ENCODE results near the gene GLRX.

GLRX gene

GRCh38 chr5:95846554-95847260, 24.2 kb upstream of the GLRX start:
- H2AFZ ChIP-seq (ENCODE audit: low read depth, low read length): no peak overlapping the region
- H3K9ac ChIP-seq (ENCODE audit: low read length): peak overlapping the region; percentile 10
- H3K14ac ChIP-seq (ENCODE audit: low read length in 2 of 2): no peak overlapping the region
- H2BK12ac ChIP-seq (ENCODE audit: low read length in 2 of 2): peak overlapping the region in 1 of 2 experiments; percentile 24
- no peak overlapping the region for H3K27ac ChIP-seq (ENCODE audit: low read length, poor library complexity, severe bottlenecking)
- peak; percentile 77 for DNase-seq
- peak overlapping the region in 1 of 2 experiments; percentile 4 for H3K18ac ChIP-seq (ENCODE audit: low read depth in 1 of 2, low read length in 2 of 2)
- H2AK5ac ChIP-seq (ENCODE audit: low read length, severe bottlenecking): no peak overlapping the region
- H3K4me2 ChIP-seq (ENCODE audit: low read length, poor library complexity, severe bottlenecking): no peak overlapping the region
- H3K4me1 ChIP-seq (ENCODE audit: control insufficient read depth, insufficient read depth, low read depth, low read length): peaks cover 9% of the 10 kb centered on the region
- H2BK15ac ChIP-seq (ENCODE audit: low read depth, poor library complexity, severe bottlenecking): no peak overlapping the region
- H3K4me3 ChIP-seq (ENCODE audit: insufficient read depth in 1 of 2, low read depth in 1 of 2, low read length in 2 of 2): no peak overlapping the region
- H2BK120ac ChIP-seq (ENCODE audit: low read depth, low read length): no peak overlapping the region
- peak overlapping the region; percentile 23 for H4K91ac ChIP-seq (ENCODE audit: low read length)
- H3K36me3 ChIP-seq (ENCODE audit: control insufficient read depth in 1 of 2, insufficient read depth in 2 of 2, low read depth in 1 of 2, low read length in 2 of 2): no peaks in the 10 kb centered on the region
- H3K27me3 ChIP-seq (ENCODE audit: control insufficient read depth in 1 of 2, insufficient read depth in 1 of 2, low read length in 2 of 2): no peaks in the 10 kb centered on the region
- no peaks in the 10 kb centered on the region for H3K9me3 ChIP-seq (ENCODE audit: control insufficient read depth, low read length)
- WGBS: 76% methylated on average over 7 of the region's 7 CpGs
- H3K4ac ChIP-seq (ENCODE audit: low read depth in 1 of 2, low read length in 2 of 2): peak overlapping the region in 1 of 2 experiments; percentile 66
- H3K23ac ChIP-seq (ENCODE audit: low read length in 2 of 2): no peak overlapping the region
- H4K8ac ChIP-seq (ENCODE audit: low read length): no peak overlapping the region
- H2BK5ac ChIP-seq (ENCODE audit: low read depth, low read length, poor library complexity, severe bottlenecking): no peak overlapping the region
- no peaks in the 10 kb centered on the region for H3K79me1 ChIP-seq (replicated peaks; ENCODE audit: low read length, poor library complexity, severe bottlenecking)

DNA sequence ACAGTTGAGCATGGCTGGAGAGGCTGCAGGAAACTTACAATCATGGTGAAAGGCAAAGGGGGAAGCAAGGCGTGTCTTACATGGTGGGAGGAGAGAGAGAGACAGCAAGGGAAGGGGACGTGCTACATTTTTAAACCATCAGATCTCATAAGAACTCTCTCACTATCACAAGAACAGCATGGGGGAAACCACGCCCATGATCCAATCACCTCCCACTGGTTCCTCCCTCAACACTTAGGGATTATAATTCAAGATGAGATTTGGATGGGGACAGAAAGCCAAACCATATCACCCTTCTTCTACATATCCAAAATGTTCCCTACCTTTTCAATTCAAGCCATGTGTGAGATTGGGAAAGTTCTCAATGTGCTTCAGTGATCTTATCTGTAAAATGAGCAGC, 22.9 kb upstream of the GLRX start:
- no peak overlapping the region for H3K14ac ChIP-seq (ENCODE audit: low read length in 2 of 2)
- H3K27me3 ChIP-seq (ENCODE audit: control insufficient read depth in 1 of 2, insufficient read depth in 1 of 2, low read length in 2 of 2): no peaks in the 10 kb centered on the region
- H2BK12ac ChIP-seq (ENCODE audit: low read length in 2 of 2): no peak overlapping the region
- no peak overlapping the region for H2BK120ac ChIP-seq (ENCODE audit: low read depth, low read length)
- no peak overlapping the region for H3K9ac ChIP-seq (ENCODE audit: low read length)
- H3K18ac ChIP-seq (ENCODE audit: low read depth in 1 of 2, low read length in 2 of 2): no peak overlapping the region
- H2AFZ ChIP-seq (ENCODE audit: low read depth, low read length): no peak overlapping the region
- no peak overlapping the region for H2BK5ac ChIP-seq (ENCODE audit: low read depth, low read length, poor library complexity, severe bottlenecking)
- no peaks in the 10 kb centered on the region for H3K79me1 ChIP-seq (replicated peaks; ENCODE audit: low read length, poor library complexity, severe bottlenecking)
- H2AK5ac ChIP-seq (ENCODE audit: low read length, severe bottlenecking): no peak overlapping the region
- DNase-seq: no peak
- no peak overlapping the region for H4K91ac ChIP-seq (ENCODE audit: low read length)
- no peak overlapping the region for H3K27ac ChIP-seq (ENCODE audit: low read length, poor library complexity, severe bottlenecking)
- 100% methylated on average over 1 of the region's 3 CpGs for WGBS
- no peak overlapping the region for H3K4ac ChIP-seq (ENCODE audit: low read depth in 1 of 2, low read length in 2 of 2)
- H3K4me3 ChIP-seq (ENCODE audit: insufficient read depth in 1 of 2, low read depth in 1 of 2, low read length in 2 of 2): no peak overlapping the region
- H2BK15ac ChIP-seq (ENCODE audit: low read depth, poor library complexity, severe bottlenecking): no peak overlapping the region
- H3K4me1 ChIP-seq (ENCODE audit: control insufficient read depth, insufficient read depth, low read depth, low read length): peaks cover 7% of the 10 kb centered on the region
- no peaks in the 10 kb centered on the region for H3K9me3 ChIP-seq (ENCODE audit: control insufficient read depth, low read length)
- H3K4me2 ChIP-seq (ENCODE audit: low read length, poor library complexity, severe bottlenecking): no peak overlapping the region
- no peak overlapping the region for H3K23ac ChIP-seq (ENCODE audit: low read length in 2 of 2)
- H3K36me3 ChIP-seq (ENCODE audit: control insufficient read depth in 1 of 2, insufficient read depth in 2 of 2, low read depth in 1 of 2, low read length in 2 of 2): no peaks in the 10 kb centered on the region
- no peak overlapping the region for H4K8ac ChIP-seq (ENCODE audit: low read length)

- Histone ChIP-seq H2BK15ac (ENCODE audit: low read depth, poor library complexity, severe bottlenecking) (no peak overlapping the region), H3K18ac (ENCODE audit: low read depth in 1 of 2, low read length in 2 of 2) (peak overlapping the region in 1 of 2 experiments; percentile 18), H2AFZ (ENCODE audit: low read depth, low read length) (no peak overlapping the region), H3K79me1 (replicated peaks; ENCODE audit: low read length, poor library complexity, severe bottlenecking) (no peaks in the 10 kb centered on the region), H3K4me2 (ENCODE audit: low read length, poor library complexity, severe bottlenecking) (no peak overlapping the region), H2BK120ac (ENCODE audit: low read depth, low read length) (no peak overlapping the region), H4K91ac (ENCODE audit: low read length) (no peak overlapping the region), H4K8ac (ENCODE audit: low read length) (no peak overlapping the region), H3K4me3 (ENCODE audit: insufficient read depth in 1 of 2, low read depth in 1 of 2, low read length in 2 of 2) (no peak overlapping the region), H3K4me1 (ENCODE audit: control insufficient read depth, insufficient read depth, low read depth, low read length) (peaks cover 7% of the 10 kb centered on the region), H2AK5ac (ENCODE audit: low read length, severe bottlenecking) (no peak overlapping the region), H3K36me3 (ENCODE audit: control insufficient read depth in 1 of 2, insufficient read depth in 2 of 2, low read depth in 1 of 2, low read length in 2 of 2) (no peaks in the 10 kb centered on the region), H3K27me3 (ENCODE audit: control insufficient read depth in 1 of 2, insufficient read depth in 1 of 2, low read length in 2 of 2) (no peaks in the 10 kb centered on the region), H3K14ac (ENCODE audit: low read length in 2 of 2) (no peak overlapping the region), H2BK5ac (ENCODE audit: low read depth, low read length, poor library complexity, severe bottlenecking) (no peak overlapping the region), H3K9ac (ENCODE audit: low read length) (peak overlapping the region; percentile 60), H3K9me3 (ENCODE audit: control insufficient read depth, low read length) (no peaks in the 10 kb centered on the region), H2BK12ac (ENCODE audit: low read length in 2 of 2) (no peak overlapping the region), H3K4ac (ENCODE audit: low read depth in 1 of 2, low read length in 2 of 2) (no peak overlapping the region), H3K27ac (ENCODE audit: low read length, poor library complexity, severe bottlenecking) (no peak overlapping the region), H3K23ac (ENCODE audit: low read length in 2 of 2) (no peak overlapping the region)
- peak; percentile 81 for DNase-seq
- WGBS: 87% methylated on average over 3 of the region's 3 CpGs
Observed at GRCh38 chr5:95843733-95844223, 21.3 kb upstream of the GLRX start.

DNA sequence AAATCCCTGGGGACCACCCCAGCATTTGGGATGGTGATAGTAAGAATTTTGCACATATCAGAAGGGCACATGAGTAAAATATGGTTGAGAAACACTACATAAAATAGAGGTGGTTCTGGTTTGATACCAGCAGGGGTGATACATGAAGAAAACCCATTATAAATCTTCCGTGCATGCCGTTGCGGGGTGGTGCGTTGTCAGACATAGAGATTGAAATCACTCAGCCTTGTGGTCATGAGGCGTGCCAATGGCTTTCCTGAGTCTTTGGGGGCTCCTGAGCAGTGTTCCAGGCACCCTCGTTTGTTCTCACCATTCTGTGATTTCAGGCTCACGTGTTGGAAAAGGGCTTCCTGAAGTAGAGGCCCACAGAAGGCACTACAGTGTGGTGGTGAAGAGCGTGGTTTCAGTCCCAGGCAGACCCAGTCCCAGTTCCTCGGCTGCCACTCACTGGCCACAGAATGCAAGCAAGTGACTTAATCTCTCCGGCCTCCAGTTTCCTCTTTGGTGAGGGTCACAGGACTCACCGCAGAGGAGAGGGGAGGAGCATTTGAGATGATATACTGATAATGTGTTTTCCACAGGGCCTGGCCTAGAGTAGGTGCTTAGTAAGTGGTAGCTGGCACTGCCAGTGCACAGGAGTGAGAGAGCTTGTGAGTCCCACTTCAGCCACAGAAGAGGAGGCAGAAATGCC, 20.5 kb upstream of the GLRX start:
- no peaks in the 10 kb centered on the region for H3K36me3 ChIP-seq (ENCODE audit: control insufficient read depth in 1 of 2, insufficient read depth in 2 of 2, low read depth in 1 of 2, low read length in 2 of 2)
- H3K9me3 ChIP-seq (ENCODE audit: control insufficient read depth, low read length): no peaks in the 10 kb centered on the region
- H2BK12ac ChIP-seq (ENCODE audit: low read length in 2 of 2): peak overlapping the region in 1 of 2 experiments; percentile 37
- no peaks in the 10 kb centered on the region for H3K27me3 ChIP-seq (ENCODE audit: control insufficient read depth in 1 of 2, insufficient read depth in 1 of 2, low read length in 2 of 2)
- H3K4me3 ChIP-seq (ENCODE audit: insufficient read depth in 1 of 2, low read depth in 1 of 2, low read length in 2 of 2): no peak overlapping the region
- peak overlapping the region in 1 of 2 experiments; percentile 71 for H3K4ac ChIP-seq (ENCODE audit: low read depth in 1 of 2, low read length in 2 of 2)
- H3K79me1 ChIP-seq (replicated peaks; ENCODE audit: low read length, poor library complexity, severe bottlenecking): no peaks in the 10 kb centered on the region
- peak overlapping the region; percentile 60 for H3K9ac ChIP-seq (ENCODE audit: low read length)
- peak overlapping the region; percentile 44 for H4K91ac ChIP-seq (ENCODE audit: low read length)
- H3K27ac ChIP-seq (ENCODE audit: low read length, poor library complexity, severe bottlenecking): peak overlapping the region; percentile 9
- peak; percentile 94 for DNase-seq
- H2BK5ac ChIP-seq (ENCODE audit: low read depth, low read length, poor library complexity, severe bottlenecking): no peak overlapping the region
- no peak overlapping the region for H2BK15ac ChIP-seq (ENCODE audit: low read depth, poor library complexity, severe bottlenecking)
- H3K23ac ChIP-seq (ENCODE audit: low read length in 2 of 2): no peak overlapping the region
- H3K4me2 ChIP-seq (ENCODE audit: low read length, poor library complexity, severe bottlenecking): no peak overlapping the region
- H3K14ac ChIP-seq (ENCODE audit: low read length in 2 of 2): no peak overlapping the region
- WGBS: 64% methylated on average over 11 of the region's 11 CpGs
- H2AFZ ChIP-seq (ENCODE audit: low read depth, low read length): no peak overlapping the region
- peaks cover 7% of the 10 kb centered on the region for H3K4me1 ChIP-seq (ENCODE audit: control insufficient read depth, insufficient read depth, low read depth, low read length)
- H2AK5ac ChIP-seq (ENCODE audit: low read length, severe bottlenecking): no peak overlapping the region
- no peak overlapping the region for H2BK120ac ChIP-seq (ENCODE audit: low read depth, low read length)
- peak overlapping the region in 1 of 2 experiments; percentile 55 for H3K18ac ChIP-seq (ENCODE audit: low read depth in 1 of 2, low read length in 2 of 2)
- peak overlapping the region; percentile 33 for H4K8ac ChIP-seq (ENCODE audit: low read length)

Measured in mesenchymal stem cell (in vitro differentiated cells and primary cell).